K562 (cell line): ENCODE data around the gene DNAJB14. TPM values are rescaled to one million over a fixed set of nuclear protein-coding genes. Genes with fewer than 3 reads are reported as not detected.
A peak's percentile ranks its signal among the peaks of the same experiment; 100 is the strongest.

Experiments used
- ATF7 ChIP-seq: fragments of 450-650 bp; IDR thresholded peaks from 2 replicates; pipeline ENCODE4 v1.7.1; 2014; ENCODE audit warnings: mild to moderate bottlenecking, moderate library complexity
- CBFA2T2 ChIP-seq: fragments of 450-650 bp; conservative IDR thresholded peaks from 2 replicates; pipeline ENCODE4 v1.6.1; 2017; ENCODE audit warnings: mild to moderate bottlenecking
- CBX1 ChIP-seq: sonication (generic); IDR thresholded peaks from 2 replicates; pipeline ENCODE4 v1.6.1; 2016; ENCODE audit warnings: antibody characterized with exemption, low read depth, mild to moderate bottlenecking
- CBX5 ChIP-seq: IDR thresholded peaks from 2 replicates; pipeline ENCODE4 v1.6.1; 2014; ENCODE audit warnings: low read depth, borderline replicate concordance
- CREB1 ChIP-seq, 2 experiments: sonication (generic) in 1 of 2; formaldehyde crosslinking in 1 of 2; IDR thresholded peaks; 2 replicates each; pipeline versions ENCODE4 v1.6.1 to v1.8.0; 2012 to 2022; ENCODE audit warnings: inconsistent platforms in 1 of 2, mild to moderate bottlenecking in 1 of 2, missing genetic modification reagents in 1 of 2, moderate library complexity in 1 of 2
- GABPA ChIP-seq: fragments of 200-800 bp; sonication (Bioruptor generic); conservative IDR thresholded peaks from 2 replicates; pipeline ENCODE4 v1.6.1; 2016; ENCODE audit warnings: low read depth, missing genetic modification characterization, missing compliant biosample characterization
- HDAC3 ChIP-seq: fragments of 450-650 bp; IDR thresholded peaks from 2 replicates; pipeline ENCODE4 v1.6.1; 2018; ENCODE audit warnings: borderline replicate concordance, mild to moderate bottlenecking, moderate library complexity; ENCODE audit not compliant: partially characterized antibody
- MBD2 ChIP-seq: sonication (generic); IDR thresholded peaks from 2 replicates; pipeline ENCODE4 v1.6.1; 2016; ENCODE audit warnings: low read depth, borderline replicate concordance
- MTA1 ChIP-seq: fragments of 450-650 bp; IDR thresholded peaks from 2 replicates; pipeline ENCODE4 v1.6.1; 2017; ENCODE audit warnings: borderline replicate concordance
- NR2F6 ChIP-seq: fragments of 450-650 bp; formaldehyde crosslinking; IDR thresholded peaks from 2 replicates; pipeline ENCODE4 v1.4.0; 2020; ENCODE audit warnings: mild to moderate bottlenecking
- POLR2A ChIP-seq: fragments of 450-650 bp; conservative IDR thresholded peaks from 2 replicates; pipeline ENCODE4 v1.6.1; 2016
- SUPT5H ChIP-seq: fragments of 450-650 bp; IDR thresholded peaks from 2 replicates; pipeline ENCODE4 v1.6.1; 2016
- TBP ChIP-seq: optimal IDR thresholded peaks from 2 replicates; pipeline ENCODE3; 2011; ENCODE audit warnings: low read depth, low read length, improper control_type of control experiment
- TEAD1 ChIP-seq, 2 experiments: fragments of 450-650 bp in 1 of 2; sonication (generic) in 1 of 2; formaldehyde crosslinking; IDR thresholded peaks; 2 replicates each; pipeline versions ENCODE4 v1.4.0 to v1.8.0; 2020 to 2022; ENCODE audit warnings: mild to moderate bottlenecking in 2 of 2, missing genetic modification reagents in 1 of 2
- ZFX ChIP-seq: sonication (generic); formaldehyde crosslinking; IDR thresholded peaks from 2 replicates; pipeline ENCODE4 v1.8.0; 2022; ENCODE audit warnings: mild to moderate bottlenecking, missing genetic modification reagents, moderate library complexity
- polyA plus RNA-seq, 8 experiments: library from polyadenylated mRNA; depleted of rRNA in 4 of 8; stranded (reverse) in 5 of 8; unstranded in 3 of 8; fragments of >200 nt; fragmentation: Nextera tagmentation in 2 of 8; fragmentation: Illumina TruSeq in 1 of 8; extraction: Ambion mirVana in 2 of 8; extraction: Trizol in 1 of 8; gene quantifications; 2 replicates each; pipeline versions ENCODE4 v1.2.1 to v1.2.3, GENCODE V29; 2011 to 2014; ENCODE audit warnings: inconsistent platforms in 1 of 8, missing spikeins in 1 of 8
- total RNA-seq, 7 experiments: library from RNA; depleted of rRNA in 6 of 7; stranded (reverse); fragments of >200 nt in 6 of 7; fragmentation: Illumina TruSeq in 2 of 7; extraction: Trizol in 2 of 7; gene quantifications; 2 replicates each; pipeline versions ENCODE4 v1.2.1 to v1.2.3, GENCODE V29; 2011 to 2021; ENCODE audit warnings: low replicate concordance in 1 of 7
- TF ChIP-seq, protein P1 (sequence below), 2 experiments: fragments of 450-650 bp; IDR thresholded peaks; 2 replicates each; pipeline ENCODE4 v1.6.1; 2016; ENCODE audit warnings: mild to moderate bottlenecking in 2 of 2, borderline replicate concordance in 1 of 2, low read depth in 1 of 2, moderate library complexity in 1 of 2
- TF ChIP-seq, protein P2 (sequence below): fragments of 250-450 bp; sonication (Bioruptor Pico); IDR thresholded peaks from 2 replicates; pipeline ENCODE4 v1.4.0; 2020; ENCODE audit warnings: mild to moderate bottlenecking, moderate library complexity

DNAJB14 gene
- total and polyA plus RNA-seq, 9 of the 15 experiments (the other 6 are each of a cell fraction or from before 2014, with no cell fraction given): 5.5 to 28.0 (median 12.7) TPM

DNA sequence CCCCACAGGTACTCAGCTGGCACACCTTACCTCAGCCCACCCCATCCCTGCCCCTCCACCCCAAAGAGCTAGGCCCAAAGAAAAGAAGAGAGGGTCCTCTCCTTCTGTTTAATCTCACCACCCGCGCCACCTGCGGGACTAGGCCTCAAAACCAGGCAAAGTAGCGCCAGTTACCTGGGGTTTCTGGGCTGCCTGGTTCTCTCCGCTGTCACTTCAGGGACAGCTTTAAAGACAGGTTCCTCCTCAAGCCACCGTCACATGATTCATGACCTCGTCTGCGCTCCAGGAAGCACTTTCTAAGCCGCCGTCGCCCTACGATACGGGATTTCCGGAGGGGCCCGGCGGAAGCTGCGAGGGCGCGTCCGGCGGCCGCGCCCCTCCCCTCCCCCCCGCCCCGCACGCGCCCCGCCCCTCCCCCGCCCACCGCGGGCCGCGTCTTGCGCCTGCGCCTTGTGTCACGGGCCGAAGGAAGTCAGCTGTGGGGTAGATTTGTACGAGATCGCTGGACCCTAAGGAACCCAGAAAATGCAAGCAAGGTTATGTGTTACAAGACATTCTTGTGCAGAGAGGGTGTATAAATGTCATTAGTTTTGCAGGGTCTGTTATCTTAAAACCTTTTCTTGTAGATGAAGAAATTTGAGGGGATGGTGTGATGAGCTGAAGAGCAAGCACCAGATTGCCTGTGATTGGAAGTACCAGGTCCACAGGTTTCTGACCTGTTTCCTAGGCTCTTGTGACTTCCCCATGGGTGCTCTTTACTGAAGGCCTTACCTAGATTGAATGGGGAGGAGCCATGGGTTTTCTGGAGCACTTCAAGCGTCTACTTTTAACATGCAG, 52.0 kb downstream of the DNAJB14 start, which contains the start of gene LAMTOR3 (continued):
- peak; percentile 71; the same call in 1 of the 2 replicates for TF ChIP-seq POLR2A
- TF ChIP-seq GABPA: peak; percentile 97
- peak; percentile 65; the same call in 1 of the 2 replicates for TF ChIP-seq MBD2
- peak; percentile 88 for TF ChIP-seq CREB1 (IDR thresholded peaks at IDR 0.05)
- peak; percentile 74; the same call in 1 of the 2 replicates for TF ChIP-seq CREB1 (CRISPR knock-in tag; IDR thresholded peaks at IDR 0.05)
- TF ChIP-seq, protein P1, sequence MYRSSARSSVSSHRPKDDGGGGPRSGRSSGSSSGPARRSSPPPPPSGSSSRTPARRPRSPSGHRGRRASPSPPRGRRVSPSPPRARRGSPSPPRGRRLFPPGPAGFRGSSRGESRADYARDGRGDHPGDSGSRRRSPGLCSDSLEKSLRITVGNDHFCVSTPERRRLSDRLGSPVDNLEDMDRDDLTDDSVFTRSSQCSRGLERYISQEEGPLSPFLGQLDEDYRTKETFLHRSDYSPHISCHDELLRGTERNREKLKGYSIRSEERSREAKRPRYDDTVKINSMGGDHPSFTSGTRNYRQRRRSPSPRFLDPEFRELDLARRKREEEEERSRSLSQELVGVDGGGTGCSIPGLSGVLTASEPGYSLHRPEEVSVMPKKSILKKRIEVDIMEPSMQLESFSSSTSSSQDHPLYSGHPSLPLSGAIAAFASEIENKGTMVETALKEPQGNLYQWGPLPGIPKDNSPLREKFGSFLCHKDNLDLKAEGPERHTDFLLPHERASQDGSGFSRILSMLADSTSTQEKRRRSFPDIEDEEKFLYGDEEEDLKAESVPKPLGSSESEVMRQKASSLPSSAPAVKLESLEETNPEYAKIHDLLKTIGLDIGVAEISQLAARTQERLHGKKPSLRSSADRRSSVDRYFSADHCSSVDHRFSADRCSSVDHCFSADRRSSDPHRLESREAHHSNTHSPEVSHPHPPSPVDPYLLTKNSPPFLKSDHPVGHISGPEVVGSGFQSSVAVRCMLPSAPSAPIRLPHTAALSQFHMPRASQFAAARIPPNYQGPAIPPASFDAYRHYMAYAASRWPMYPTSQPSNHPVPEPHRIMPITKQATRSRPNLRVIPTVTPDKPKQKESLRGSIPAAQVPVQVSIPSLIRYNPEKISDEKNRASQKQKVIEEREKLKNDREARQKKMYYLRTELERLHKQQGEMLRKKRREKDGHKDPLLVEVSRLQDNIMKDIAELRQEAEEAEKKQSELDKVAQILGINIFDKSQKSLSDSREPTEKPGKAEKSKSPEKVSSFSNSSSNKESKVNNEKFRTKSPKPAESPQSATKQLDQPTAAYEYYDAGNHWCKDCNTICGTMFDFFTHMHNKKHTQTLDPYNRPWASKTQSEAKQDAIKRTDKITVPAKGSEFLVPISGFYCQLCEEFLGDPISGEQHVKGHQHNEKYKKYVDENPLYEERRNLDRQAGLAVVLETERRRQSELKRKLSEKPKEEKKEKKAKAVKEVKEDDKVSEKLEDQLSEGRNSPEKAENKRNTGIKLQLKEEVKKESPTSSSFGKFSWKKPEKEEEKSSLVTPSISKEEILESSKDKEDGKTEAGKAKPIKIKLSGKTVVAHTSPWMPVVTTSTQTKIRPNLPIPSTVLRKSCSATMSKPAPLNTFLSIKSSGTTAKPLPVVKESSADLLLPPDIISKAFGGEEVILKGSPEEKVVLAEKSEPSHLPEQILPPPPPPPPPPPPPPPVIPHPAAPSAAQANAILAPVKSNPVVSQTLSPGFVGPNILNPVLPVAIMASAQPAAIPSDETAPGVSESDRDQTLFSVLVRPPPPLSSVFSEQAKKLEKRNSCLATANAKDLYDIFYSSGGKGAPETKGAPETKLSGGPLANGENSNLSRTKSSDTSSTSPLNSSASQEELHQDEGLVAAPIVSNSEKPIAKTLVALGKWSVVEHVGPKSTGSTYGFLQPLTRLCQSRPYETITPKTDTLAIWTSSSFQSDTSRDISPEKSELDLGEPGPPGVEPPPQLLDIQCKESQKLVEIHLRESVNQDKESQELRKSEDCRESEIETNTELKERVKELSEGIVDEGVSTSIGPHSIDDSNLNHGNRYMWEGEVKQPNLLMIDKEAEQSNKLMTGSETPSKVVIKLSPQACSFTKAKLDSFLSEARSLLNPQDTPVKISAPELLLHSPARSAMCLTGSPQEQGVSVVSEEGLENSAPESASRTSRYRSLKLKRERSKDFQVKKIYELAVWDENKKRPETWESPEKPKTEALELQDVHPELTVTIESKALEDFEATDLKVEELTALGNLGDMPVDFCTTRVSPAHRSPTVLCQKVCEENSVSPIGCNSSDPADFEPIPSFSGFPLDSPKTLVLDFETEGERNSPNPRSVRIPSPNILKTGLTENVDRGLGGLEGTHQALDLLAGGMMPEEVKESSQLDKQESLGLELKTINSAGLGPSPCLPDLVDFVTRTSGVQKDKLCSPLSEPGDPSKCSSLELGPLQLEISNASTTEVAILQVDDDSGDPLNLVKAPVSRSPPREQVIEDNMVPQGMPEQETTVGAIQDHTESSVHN (IDR thresholded peaks at IDR 0.05; ENCODE audit: borderline replicate concordance in 1 of 2, low read depth in 1 of 2): no peak
- TF ChIP-seq, protein P2, sequence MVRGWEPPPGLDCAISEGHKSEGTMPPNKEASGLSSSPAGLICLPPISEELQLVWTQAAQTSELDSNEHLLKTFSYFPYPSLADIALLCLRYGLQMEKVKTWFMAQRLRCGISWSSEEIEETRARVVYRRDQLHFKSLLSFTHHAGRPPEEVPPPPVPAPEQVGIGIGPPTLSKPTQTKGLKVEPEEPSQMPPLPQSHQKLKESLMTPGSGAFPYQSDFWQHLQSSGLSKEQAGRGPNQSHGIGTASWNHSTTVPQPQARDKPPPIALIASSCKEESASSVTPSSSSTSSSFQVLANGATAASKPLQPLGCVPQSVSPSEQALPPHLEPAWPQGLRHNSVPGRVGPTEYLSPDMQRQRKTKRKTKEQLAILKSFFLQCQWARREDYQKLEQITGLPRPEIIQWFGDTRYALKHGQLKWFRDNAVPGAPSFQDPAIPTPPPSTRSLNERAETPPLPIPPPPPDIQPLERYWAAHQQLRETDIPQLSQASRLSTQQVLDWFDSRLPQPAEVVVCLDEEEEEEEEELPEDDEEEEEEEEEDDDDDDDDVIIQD: no peak
- TF ChIP-seq TEAD1 (CRISPR knock-in tag; IDR thresholded peaks at IDR 0.05): 0 out of 4 replicates have a peak, but pooled peaks of 1 of the 2 experiments have one; percentile 36
- peak; percentile 38; the same call in 1 of the 2 replicates for TF ChIP-seq CBFA2T2
- peak; percentile 59; the same call in 1 of the 2 replicates for TF ChIP-seq MTA1
- peak; percentile 66 for TF ChIP-seq SUPT5H
- no peak for TF ChIP-seq CBX5
- peak; percentile 76 for TF ChIP-seq ZFX (CRISPR knock-in tag)
- TF ChIP-seq HDAC3: peak; percentile 44
- peak; percentile 26; the same call in 1 of the 2 replicates for TF ChIP-seq ATF7
- TF ChIP-seq NR2F6 (CRISPR knock-in tag): no peak
- no peak for TF ChIP-seq CBX1
- peak; percentile 52 for TF ChIP-seq TBP
